HG03135 (cell line): Measurements from ENCODE around the gene LIN37.
"Not testable (repeated sequence)": the region's sequence is repeated elsewhere in the genome, so short reads cannot be mapped to it uniquely, and the experiment has no call there.

Experiments used
- ATAC-seq: cut with Tn5 transposase; IDR thresholded peaks from one replicate; pipeline ENCODE4 v1.9.1; 2021; ENCODE audit warnings: mild to moderate bottlenecking, moderate library complexity; ENCODE audit not compliant: unreplicated experiment

The LIN37 gene

GRCh38 chr19:35787227-35787799 lies 38.9 kb downstream of the LIN37 start:
- no peak for ATAC-seq

DNA sequence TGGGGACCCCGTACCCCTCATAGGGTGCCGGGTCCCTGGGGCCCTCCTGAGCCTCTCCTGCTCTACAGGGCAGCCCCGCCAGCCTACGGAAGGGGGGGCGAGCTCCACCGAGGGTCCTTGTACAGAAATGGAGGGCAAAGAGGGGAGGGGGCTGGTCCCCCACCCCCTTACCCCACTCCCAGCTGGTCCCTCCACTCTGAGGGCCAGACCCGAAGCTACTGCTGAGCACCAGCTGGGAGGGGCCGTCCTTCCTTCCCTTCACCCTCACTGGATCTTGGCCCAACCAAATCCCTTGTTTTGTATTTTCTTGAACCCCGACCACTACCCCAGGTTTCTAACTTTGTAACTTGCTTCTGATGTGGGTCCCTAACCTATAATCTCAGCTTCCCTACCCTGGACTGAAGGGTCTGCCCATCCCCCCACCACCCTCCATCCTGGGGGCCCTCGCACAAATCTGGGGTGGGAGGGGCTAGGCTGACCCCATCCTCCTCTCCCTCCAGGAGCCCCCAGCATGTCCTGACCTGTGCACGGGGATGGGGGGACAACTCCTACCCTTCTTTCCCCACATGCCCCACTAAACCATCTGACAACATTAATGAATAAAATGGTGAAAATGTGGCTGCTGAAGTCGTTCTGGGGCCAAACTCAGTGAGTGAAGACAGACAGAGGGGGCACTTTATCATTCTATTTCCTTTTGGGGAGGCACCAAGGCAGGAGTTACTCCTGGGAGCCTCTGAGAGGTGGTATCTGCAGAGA lies 40.0 kb downstream of the LIN37 start:
- ATAC-seq = no peak

DNA sequence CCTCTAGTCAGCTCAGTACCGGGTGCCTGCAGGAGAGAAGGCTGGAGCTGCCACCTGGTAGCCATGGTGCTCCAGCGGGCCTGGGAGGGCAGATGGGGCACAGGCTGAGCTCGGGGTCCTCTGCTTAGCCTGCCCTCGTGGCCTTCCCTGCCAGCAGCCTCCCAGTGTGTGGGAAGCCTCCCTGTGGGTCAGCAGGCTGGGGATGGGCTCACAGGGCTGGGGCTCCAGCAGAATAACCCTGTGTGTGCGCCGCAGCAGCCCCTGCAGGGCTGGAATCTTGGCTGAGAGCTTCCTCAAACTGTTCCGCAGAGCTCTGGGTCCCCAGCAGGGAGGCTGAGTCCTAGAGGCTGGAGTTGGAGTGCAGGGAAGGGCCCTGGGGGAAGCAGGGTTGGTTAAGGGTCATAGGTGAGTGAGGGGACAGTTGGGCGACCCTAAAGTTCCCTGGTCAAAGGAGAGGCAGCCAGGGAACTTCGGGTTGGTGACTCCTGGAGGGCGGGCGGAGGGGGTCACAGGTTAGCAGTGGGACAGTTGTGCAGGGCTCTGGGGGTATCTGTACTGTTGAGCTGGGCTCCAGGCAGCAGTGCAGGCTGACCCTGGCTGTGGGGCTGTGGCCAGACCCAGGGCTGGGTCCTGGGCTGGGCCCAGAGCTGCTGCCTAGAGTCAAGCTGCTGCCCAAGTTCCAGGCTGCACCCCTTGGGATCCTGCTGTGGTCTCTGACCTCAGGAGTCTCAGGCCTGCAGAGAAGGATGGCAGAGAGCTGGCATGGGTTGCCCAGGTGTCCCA lies 41.0 kb downstream of the LIN37 start:
- ATAC-seq = no peak

GRCh38 chr19:35789978-35790944 lies 41.9 kb downstream of the LIN37 start:
- no peak for ATAC-seq

- ATAC-seq = no peak
Measured at GRCh38 chr19:35790981-35791813, 42.8 kb downstream of the LIN37 start.

GRCh38 chr19:35791814-35792279 lies 43.5 kb downstream of the LIN37 start:
- no peak for ATAC-seq

DNA sequence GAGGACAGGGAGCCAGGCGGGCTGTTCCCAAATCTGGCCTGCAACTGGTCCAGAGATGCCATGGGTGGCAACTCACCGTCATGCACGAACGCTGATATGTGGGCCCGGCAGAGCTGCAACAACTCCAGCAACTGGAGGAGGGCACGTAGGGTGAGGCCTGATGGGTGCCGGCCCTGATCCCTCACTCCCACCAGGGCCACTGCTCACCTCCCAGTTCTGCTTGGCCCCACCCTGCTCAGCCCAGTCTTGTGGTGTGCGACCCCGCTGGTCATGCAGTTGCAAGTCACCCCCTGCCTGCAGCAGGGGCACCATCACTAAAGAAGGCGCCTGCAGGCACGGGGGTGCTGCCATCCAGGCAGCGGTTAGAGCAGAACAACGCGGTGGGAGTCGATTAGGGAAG lies 43.9 kb downstream of the LIN37 start:
- no peak for ATAC-seq

DNA sequence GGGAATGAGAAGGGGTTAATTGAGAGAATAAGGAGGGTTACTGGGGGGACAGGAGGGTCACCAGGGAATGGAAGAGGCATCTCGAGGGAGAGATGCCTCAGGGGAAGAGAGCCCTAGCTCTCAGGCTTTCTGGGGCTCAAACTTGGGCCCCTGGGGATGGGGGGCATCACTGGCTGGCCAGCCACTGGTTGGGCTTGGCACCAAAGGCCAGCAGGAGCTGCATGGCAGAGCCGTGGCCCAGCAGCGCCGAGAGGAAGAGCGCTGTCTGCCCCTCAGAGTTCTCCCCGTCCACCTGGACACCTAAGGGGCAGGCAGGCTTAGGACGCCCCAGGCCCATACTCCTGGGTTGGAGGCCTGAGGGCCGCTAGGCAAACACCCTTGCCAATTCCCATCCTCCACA lies 44.5 kb downstream of the LIN37 start:
- ATAC-seq = no peak

GRCh38 chr19:35793381-35794165 lies 45.2 kb downstream of the LIN37 start:
- no peak for ATAC-seq

GRCh38 chr19:35795564-35795963 lies 47.2 kb downstream of the LIN37 start:
- not testable (repeated sequence) for ATAC-seq

DNA sequence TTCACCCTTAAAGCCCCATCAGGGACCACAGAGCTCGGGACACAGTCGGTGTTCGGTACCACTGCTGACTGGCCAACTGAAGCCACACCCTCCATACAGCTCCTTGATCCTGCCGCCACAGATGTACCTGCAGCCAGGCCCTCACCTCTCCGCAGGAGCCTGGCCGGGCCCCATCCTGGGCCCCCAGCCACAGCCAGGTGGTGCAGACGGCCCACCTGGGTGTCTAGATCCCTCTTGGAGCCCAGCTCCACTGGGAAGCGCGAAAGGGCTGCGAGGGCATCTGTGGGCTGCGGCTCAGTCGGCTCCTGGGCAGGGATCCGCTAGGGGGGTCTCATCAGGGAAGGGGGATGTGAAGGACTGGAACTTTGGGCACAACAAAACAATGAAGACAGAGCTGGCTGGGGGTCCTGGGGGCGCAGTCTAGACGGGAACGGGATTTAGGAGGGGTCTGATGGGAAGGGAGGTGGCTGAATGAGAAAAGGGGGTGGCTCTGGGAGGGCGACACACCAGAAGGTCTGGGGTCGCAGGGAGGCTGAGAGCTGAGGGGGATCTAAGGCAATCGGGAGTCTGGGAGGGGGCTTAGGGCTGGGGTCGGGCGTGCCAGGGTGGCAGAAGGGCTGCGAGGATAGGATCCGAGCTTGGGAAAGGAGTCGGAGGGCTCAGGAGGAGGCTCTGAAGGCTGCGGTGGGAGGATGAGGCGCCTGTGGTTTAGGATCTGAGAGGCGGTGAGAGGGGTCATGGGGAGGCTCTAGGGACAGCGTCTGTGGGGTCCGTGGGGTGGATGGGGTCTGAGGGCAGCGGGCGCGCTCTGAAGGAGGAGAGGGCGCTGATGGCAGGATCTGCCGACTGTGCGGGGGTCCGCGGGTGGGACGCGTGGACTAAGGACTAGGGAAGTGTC lies 48.5 kb downstream of the LIN37 start:
- ATAC-seq = no peak

- no peak for ATAC-seq
Measured at GRCh38 chr19:35797663-35798062, 49.3 kb downstream of the LIN37 start.

- no peak for ATAC-seq
Measured at GRCh38 chr19:35801828-35802227, 53.5 kb downstream of the LIN37 start.
